C4-2B (cell line): ENCODE results near the gene FRMD3.

Source experiments
- ZFX ChIP-seq: fragments of 450-650 bp; IDR thresholded peaks from 2 replicates; pipeline ENCODE4 v1.6.1; 2017
- TF ChIP-seq, protein P1 (sequence below): fragments of 450-650 bp; conservative IDR thresholded peaks from 2 replicates; pipeline ENCODE4 v1.5.1; 2017; ENCODE audit warnings: mild to moderate bottlenecking

DNA sequence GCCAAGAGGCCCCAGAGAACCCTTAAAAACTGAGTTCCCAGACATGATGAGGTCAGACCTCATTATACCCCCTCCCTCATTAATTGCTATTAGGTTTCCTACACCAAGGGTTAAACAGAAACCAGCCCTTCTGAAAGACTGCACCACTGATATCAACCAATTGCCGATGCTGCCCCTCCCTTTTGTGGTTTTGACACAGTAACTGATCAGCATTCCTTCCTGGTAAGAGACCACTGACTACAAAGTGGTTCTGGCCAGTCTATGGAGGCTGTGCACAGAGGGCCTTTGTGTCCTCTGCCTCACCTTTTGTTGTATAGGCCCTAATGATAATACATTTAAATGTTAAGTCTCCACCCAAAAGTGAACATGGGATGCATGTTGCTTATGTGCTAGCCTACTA lies 201.5 kb downstream of the FRMD3 start:
- TF ChIP-seq, protein P1, sequence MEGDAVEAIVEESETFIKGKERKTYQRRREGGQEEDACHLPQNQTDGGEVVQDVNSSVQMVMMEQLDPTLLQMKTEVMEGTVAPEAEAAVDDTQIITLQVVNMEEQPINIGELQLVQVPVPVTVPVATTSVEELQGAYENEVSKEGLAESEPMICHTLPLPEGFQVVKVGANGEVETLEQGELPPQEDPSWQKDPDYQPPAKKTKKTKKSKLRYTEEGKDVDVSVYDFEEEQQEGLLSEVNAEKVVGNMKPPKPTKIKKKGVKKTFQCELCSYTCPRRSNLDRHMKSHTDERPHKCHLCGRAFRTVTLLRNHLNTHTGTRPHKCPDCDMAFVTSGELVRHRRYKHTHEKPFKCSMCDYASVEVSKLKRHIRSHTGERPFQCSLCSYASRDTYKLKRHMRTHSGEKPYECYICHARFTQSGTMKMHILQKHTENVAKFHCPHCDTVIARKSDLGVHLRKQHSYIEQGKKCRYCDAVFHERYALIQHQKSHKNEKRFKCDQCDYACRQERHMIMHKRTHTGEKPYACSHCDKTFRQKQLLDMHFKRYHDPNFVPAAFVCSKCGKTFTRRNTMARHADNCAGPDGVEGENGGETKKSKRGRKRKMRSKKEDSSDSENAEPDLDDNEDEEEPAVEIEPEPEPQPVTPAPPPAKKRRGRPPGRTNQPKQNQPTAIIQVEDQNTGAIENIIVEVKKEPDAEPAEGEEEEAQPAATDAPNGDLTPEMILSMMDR, result no peak
- no peak for TF ChIP-seq ZFX
